ENCODE results near the gene B3GALT4. TPM values are rescaled to one million over a fixed set of nuclear protein-coding genes. Genes with fewer than 3 reads are reported as not detected.

The B3GALT4 gene
- total and polyA plus RNA-seq, 2 of the 13 experiments (the other 11 are each of a cell fraction or from before 2014, with no cell fraction given): 0.04 to 0.27 TPM

GRCh38 chr6:33297956-33298772, 21.2 kb downstream of the B3GALT4 start (continued):
- TF ChIP-seq CSRNP1 (CRISPR knock-in tag; IDR thresholded peaks at IDR 0.05) (peak; percentile 42; the same call in 1 of the 2 replicates), ASH2L (IDR thresholded peaks at IDR 0.05; ENCODE audit: insufficient read length, low read depth, low read length) (no peak), RERE (CRISPR knock-in tag; IDR thresholded peaks at IDR 0.05; ENCODE audit: low read depth) (no peak), NFKBIZ (CRISPR knock-in tag; IDR thresholded peaks at IDR 0.05) (no peak), ARID4A (CRISPR knock-in tag; IDR thresholded peaks at IDR 0.05; ENCODE audit: borderline replicate concordance) (no peak; the same call in 1 of the 2 replicates), MXD3 (CRISPR knock-in tag; IDR thresholded peaks at IDR 0.05) (no peak), AHDC1 (CRISPR knock-in tag; IDR thresholded peaks at IDR 0.05; ENCODE audit: borderline replicate concordance) (no peak), ZNF816 (CRISPR knock-in tag; IDR thresholded peaks at IDR 0.05; ENCODE audit: borderline replicate concordance) (no peak)
